Measurements from ENCODE around the gene GABARAP.

Gene GABARAP

DNA sequence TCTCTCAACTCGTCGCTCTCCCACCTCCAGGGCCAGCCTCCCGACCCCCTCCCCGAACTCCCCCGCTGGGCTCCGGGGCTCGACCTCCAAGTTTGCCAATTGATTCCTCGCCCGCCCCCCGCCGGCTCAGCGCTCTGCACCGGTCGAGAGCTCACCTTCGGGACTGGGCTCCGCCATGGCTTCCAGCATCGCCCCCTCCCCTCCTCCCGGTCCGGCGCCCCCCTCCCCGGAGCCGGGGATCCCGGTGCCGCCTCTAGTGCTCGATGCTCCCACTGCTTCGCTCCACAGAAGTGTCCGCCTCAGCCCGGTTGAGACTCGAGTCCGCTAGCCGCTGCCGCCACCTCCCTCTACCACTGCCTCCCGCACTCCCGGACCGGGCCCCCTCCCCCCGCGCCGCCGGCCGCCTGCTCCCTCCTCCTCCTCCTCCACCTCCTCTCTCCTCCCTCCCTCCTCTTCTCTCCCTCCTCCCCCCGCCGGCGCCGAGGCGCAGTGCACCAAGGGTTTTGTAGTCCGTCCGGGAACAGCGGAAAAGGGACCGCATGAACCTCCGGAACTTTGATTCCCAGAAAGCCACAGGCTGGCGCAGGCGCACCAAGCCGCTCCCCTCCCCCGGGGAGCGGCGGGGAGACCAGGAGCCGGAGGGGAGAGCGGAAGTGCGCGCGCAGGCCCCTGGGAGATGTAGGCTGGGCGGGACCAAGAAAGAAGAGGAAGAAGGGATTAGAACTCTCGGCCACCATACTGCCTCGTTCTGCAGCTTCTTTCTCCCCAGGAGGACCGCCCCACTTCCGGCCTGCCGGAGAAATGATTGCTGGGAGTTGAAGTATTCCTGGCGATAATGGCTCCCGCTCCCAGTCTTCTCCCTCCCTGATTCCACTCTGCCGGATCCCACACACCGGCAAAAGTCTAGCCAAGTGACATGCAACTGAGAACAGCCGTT is 2.9 kb downstream of the GABARAP start, which contains the start of gene PHF23:
PHF23 (minus strand) TSS at position 367 of the 937 bp plus-strand sequence; CDS start at position 189, 178 bp downstream.
- peak; percentile 100 for DNase-seq

GRCh38 chr17:7238420-7239090 is 3.7 kb downstream of the GABARAP start:
- no peak for DNase-seq

GRCh38 chr17:7237761-7238419 is 4.4 kb downstream of the GABARAP start:
- peak; percentile 23 for DNase-seq

- no peak for DNase-seq
Measured at GRCh38 chr17:7237266-7237760, 4.9 kb downstream of the GABARAP start.

- DNase-seq: no peak
Measured at GRCh38 chr17:7236808-7237207, 5.4 kb downstream of the GABARAP start.

DNA sequence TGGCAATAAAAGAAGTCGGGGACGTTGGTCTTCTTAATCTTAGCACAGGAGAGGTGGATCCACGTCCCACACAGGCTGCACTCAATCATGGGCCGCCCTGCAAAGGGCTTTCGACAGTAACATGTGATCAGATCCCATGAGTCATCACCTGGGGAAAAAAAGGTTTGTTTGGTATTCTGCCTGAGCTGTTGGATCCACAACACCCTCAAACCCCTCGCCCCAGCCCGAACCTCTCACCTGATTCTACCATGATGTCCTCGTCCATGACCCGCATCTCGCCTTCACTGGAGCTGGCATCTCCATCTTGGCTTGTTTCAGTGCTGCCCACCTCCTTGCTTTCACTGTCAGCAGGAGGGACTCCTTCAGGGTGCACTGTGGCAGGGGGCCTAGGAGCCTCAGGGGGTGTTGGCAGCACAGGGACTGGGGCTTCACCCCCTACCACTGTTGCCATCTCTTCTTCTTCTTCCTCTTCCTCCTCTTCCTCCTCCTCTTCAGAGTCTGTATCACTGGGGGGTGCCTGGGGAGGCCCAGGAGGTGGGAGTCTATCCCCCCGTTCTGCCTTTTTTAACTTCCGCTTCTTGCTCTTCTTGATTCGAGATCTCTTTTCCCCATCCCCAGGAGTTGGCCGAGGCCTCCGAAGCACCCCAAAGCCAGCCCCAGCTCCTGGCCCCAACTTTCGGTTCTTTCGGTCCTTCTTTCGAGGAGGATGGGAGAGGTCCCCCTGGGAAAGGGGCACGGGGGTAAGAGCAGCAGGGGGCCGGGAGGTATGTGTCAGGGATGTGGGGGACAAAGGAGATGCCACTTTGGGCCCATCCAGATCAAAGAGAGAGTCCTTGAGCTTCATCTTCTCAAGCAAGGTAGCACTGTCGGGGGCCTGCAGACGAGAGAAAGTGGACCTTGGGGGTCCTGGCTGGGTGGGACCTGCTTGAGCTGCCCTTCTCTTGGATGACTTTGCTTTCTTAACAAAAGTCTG is 6.3 kb downstream of the GABARAP start:
- DNase-seq: no peak

- peak; percentile 95 for DNase-seq
Measured at GRCh38 chr17:7234083-7234951, 7.9 kb downstream of the GABARAP start, which contains the start of gene DVL2. TSS of gene DVL2 (minus strand) at chr17:7234517. CDS start at chr17:7234262, 255 bp downstream.

DNA sequence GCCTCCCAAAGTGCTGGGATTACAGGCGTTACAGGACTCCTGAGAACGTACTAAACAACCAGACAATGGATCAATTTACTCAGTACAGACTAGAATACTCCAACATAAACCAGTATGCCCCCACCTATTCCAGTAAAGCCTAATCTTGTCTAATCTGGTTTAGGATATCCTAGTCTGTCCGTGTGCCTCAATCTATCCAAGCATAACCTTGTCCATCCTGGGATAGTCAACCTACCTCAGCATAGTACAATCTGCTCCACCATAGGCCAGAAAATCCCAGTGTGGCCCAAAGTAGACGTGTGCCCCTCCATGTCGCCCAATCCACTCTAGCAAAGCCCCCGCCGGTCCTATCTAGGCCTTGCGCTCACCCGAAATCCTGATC is 8.6 kb downstream of the GABARAP start:
- no peak for DNase-seq

GRCh38 chr17:7232114-7232513 is 10.1 kb downstream of the GABARAP start:
- no peak for DNase-seq

DNA sequence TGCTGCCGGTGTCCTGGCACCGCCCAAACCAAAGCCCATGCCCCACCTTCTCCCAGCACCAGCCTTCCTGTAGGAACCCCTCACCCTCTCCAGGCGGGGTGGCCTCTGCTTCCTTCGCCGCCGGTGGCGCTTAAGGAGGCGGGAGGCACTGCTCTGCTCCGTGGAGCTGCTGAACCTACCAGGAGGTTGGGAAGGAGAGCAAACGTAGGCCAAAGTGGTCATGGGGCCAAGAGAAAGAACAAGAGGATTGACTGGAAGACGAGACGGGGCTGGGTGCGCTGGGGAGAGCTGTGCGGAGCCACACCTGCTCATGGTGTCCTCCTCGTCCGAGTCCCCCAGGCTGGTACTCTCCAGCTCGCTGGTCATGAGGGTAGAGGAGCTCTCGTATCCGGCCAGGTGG is 12.7 kb downstream of the GABARAP start:
- DNase-seq: no peak

- DNase-seq: no peak
Measured at GRCh38 chr17:7228920-7229319, 13.3 kb downstream of the GABARAP start.

- DNase-seq: no peak
Measured at GRCh38 chr17:7226721-7227710, 15.2 kb downstream of the GABARAP start.

DNA sequence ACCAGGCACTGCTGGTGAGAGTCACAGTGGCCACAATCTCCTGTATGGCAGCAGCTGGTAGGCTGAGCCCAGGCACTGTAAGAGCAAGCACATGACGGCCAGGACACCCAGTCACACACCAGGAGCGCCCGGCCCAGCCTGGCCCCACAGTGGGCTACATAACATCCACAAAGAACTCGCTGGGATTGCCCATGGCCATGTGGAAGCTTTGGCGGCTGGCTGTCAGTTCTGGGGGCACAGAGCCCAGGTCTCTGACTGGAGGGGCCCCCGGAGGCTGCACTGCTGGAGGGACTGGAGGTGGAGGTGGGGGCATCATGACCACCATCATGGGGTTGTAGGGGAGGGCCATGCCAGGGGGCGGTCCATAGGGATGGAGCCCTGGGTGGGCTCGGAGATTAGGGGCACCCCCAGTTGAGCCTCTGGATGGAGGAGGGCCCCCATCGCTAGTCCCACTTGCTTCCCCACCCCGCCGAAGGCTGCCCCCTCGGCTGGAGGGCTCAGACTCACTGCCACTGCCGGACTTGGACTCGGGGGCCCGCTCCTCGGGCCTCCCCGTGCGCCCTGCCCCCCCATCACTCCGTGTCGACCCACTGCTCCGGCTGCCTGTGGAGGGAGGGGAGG is 16.4 kb downstream of the GABARAP start:
- no peak for DNase-seq

GRCh38 chr17:7224661-7225111 is 17.6 kb downstream of the GABARAP start:
- DNase-seq: no peak

- DNase-seq: no peak
Measured at GRCh38 chr17:7224110-7224509, 18.1 kb downstream of the GABARAP start.

- DNase-seq: no peak
Measured at GRCh38 chr17:7223375-7223774, 18.9 kb downstream of the GABARAP start.

GRCh38 chr17:7222972-7223292 is 19.3 kb downstream of the GABARAP start:
- no peak for DNase-seq

GRCh38 chr17:7222093-7222971 is 19.9 kb downstream of the GABARAP start:
- DNase-seq: no peak
